ENCODE results near the gene ZC3H7A. TPM values are rescaled to one million over a fixed set of nuclear protein-coding genes. Genes with fewer than 3 reads are reported as not detected.
A peak's percentile ranks its signal among the peaks of the same experiment; 100 is the strongest.

Gene ZC3H7A
- total RNA-seq, 5 donors from 2014 or later (not counting 1 experiment from before 2014, with no cell fraction given), result 57.6 to 115 (median 68.2) TPM

DNA sequence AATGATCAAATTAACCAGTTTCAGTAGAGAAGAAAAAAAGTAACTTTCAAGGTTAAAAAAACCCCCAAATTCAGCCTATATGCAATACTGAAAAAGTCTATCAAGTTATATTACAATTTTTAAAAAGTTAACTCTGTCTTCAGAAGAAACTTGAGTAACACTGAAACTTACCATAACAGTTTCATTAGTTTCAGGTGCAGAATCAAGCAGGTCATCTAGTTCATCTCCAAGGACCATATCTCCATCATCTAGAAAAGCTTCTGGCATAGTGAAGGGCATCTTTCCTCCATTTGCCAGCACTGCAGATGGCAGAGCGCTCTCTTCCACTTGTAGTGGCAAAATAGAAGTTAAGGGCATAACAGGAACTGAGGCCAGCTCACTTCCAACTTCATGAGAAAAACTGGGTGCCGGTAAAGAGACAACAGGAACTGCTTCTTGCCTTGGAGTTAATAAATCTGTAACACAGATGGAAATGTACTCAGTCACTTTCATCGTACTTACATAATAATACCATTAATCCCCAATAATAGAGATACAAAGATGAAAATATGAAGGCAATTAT lies 22.9 kb downstream of the ZC3H7A start:
- ChIA-PET POLR2A (no interaction called here), CTCF (no interaction called here)
- no peak overlapping the region for H3K4me3 ChIP-seq (ENCODE audit: control insufficient read depth in 1 of 2, extremely low read depth in 1 of 2, low read length in 1 of 2)
- Mint-ChIP-seq H3K36me3 (peaks cover 36% of the 10 kb centered on the region), H3K4me1 (peaks cover 0 to 8% (median 5%) of the 10 kb centered on the region in 3 donors), H3K27ac (peak overlapping the region in 1 of 2 donors; percentile 36), H3K9me3 (no peaks in the 10 kb centered on the region), H3K27me3 (no peaks in the 10 kb centered on the region), H3K4me3 (no peak overlapping the region)
- H3K9me3 ChIP-seq, result no peaks in the 10 kb centered on the region
- no peak overlapping the region for H3K27ac ChIP-seq (ENCODE audit: low read length)
- ATAC-seq (replicated peaks in 1 of 4) (no peak), DNase-seq (no peak)
- no peaks in the 10 kb centered on the region for H3K27me3 ChIP-seq (replicated peaks in 1 of 2; ENCODE audit: control insufficient read depth in 2 of 2, extremely low read depth in 1 of 2, insufficient read depth in 2 of 2, low read length in 1 of 2)
- peaks cover 20 to 73% of the 10 kb centered on the region in 2 donors for H3K36me3 ChIP-seq (ENCODE audit: control insufficient read depth in 2 of 2, extremely low read depth in 1 of 2, insufficient read depth in 1 of 2, low read length in 1 of 2)
- H3K4me1 ChIP-seq (ENCODE audit: control insufficient read depth in 1 of 2, extremely low read depth in 1 of 2, insufficient read depth in 2 of 2, low read length in 2 of 2), result no peaks in the 10 kb centered on the region
- whole genome bisulfite sequencing (ENCODE audit: insufficient coverage), result no CpG with 5 or more reads among the region's 3 CpGs

DNA sequence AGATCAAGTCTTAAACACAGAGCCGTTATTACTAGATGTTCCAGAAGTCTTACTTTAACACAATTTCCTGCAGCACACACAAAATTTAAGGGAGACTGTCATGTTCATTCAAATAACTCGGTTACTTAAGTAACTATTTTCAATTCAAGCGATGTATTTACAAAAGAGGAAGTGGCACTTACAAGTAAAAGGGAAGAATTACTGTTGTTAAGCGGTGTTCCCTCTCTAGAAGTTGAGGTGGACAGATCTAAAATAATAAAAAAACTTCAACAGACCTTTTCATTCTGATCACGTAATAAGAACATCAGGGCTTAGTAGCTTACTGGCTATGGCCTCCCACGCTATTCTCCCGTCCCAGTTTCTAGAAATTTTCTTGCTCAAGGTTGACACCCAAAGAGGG lies 28.2 kb downstream of the ZC3H7A start:
- DNase-seq (no peak), ATAC-seq (replicated peaks in 1 of 4) (no peak)
- Mint-ChIP-seq H3K9me3 (no peaks in the 10 kb centered on the region), H3K27ac (peak overlapping the region; percentile 62), H3K4me3 (peak overlapping the region in 1 of 3 donors; percentile 7), H3K36me3 (peaks cover 47% of the 10 kb centered on the region), H3K4me1 (peaks cover 7 to 16% (median 8%) of the 10 kb centered on the region in 3 donors), H3K27me3 (no peaks in the 10 kb centered on the region)
- POLR2A ChIA-PET, result no interaction called here
- H3K4me3 ChIP-seq (ENCODE audit: control insufficient read depth in 1 of 2, extremely low read depth in 1 of 2, low read length in 1 of 2), result no peak overlapping the region
- WGBS (ENCODE audit: insufficient coverage), result 75% methylated on average over 4 of the region's 7 CpGs
- no peaks in the 10 kb centered on the region for H3K9me3 ChIP-seq
- CTCF ChIA-PET, result interaction anchor here in 1 of 2 donors (0.9 kb wide), 1 partner anchor 28 kb away, joined by 4 read pairs; the partner anchor contains the start of gene ZC3H7A
- no peaks in the 10 kb centered on the region for H3K4me1 ChIP-seq (ENCODE audit: control insufficient read depth in 1 of 2, extremely low read depth in 1 of 2, insufficient read depth in 2 of 2, low read length in 2 of 2)
- peaks cover 20 to 61% of the 10 kb centered on the region in 2 donors for H3K36me3 ChIP-seq (ENCODE audit: control insufficient read depth in 2 of 2, extremely low read depth in 1 of 2, insufficient read depth in 1 of 2, low read length in 1 of 2)
- no peak overlapping the region for H3K27ac ChIP-seq (ENCODE audit: low read length)
- no peaks in the 10 kb centered on the region for H3K27me3 ChIP-seq (replicated peaks in 1 of 2; ENCODE audit: control insufficient read depth in 2 of 2, extremely low read depth in 1 of 2, insufficient read depth in 2 of 2, low read length in 1 of 2)

DNA sequence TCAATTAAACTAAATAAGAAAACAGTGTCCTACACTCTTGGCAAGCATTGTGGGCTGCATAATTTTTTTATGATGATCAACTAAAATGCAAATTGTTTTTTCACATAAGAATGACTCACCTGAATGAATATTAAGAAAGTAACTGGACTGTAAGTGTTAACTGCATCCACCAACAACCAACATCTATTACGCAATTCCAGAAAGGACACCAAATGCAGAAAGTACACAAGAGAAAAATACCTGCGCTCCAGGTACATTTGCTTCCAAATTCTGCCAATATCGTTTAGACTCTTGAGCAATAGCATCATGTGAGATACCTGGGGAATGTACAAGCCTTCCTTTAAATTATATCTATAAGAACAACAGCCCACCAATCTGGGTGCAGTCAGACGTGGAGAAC lies 34.6 kb downstream of the ZC3H7A start:
- Histone ChIP-seq H3K36me3 (ENCODE audit: control insufficient read depth in 2 of 2, extremely low read depth in 1 of 2, insufficient read depth in 1 of 2, low read length in 1 of 2) (peaks cover 12 to 64% of the 10 kb centered on the region in 2 donors), H3K4me1 (ENCODE audit: control insufficient read depth in 1 of 2, extremely low read depth in 1 of 2, insufficient read depth in 2 of 2, low read length in 2 of 2) (no peaks in the 10 kb centered on the region), H3K27me3 (replicated peaks in 1 of 2; ENCODE audit: control insufficient read depth in 2 of 2, extremely low read depth in 1 of 2, insufficient read depth in 2 of 2, low read length in 1 of 2) (no peaks in the 10 kb centered on the region), H3K27ac (ENCODE audit: low read length) (no peak overlapping the region), H3K9me3 (no peaks in the 10 kb centered on the region), H3K4me3 (ENCODE audit: control insufficient read depth in 1 of 2, extremely low read depth in 1 of 2, low read length in 1 of 2) (no peak overlapping the region)
- Mint-ChIP-seq H3K4me3 (no peak overlapping the region), H3K36me3 (peaks cover 65% of the 10 kb centered on the region), H3K4me1 (no peaks in the 10 kb centered on the region), H3K27me3 (no peaks in the 10 kb centered on the region), H3K27ac (no peak overlapping the region), H3K9me3 (no peaks in the 10 kb centered on the region)
- CTCF ChIA-PET, result interaction anchor here (0.7 to 0.8 kb wide), 3 partner anchors 35 to 404 kb away, joined by 3 to 4 read pairs (median 4); no protein-coding TSS in a partner anchor
- POLR2A ChIA-PET, result interaction anchor here in 1 of 2 donors (0.7 kb wide), 1 partner anchor 258 kb away, joined by 6 read pairs; no protein-coding TSS in a partner anchor
- WGBS (ENCODE audit: insufficient coverage), result 94% methylated on average over 4 of the region's 4 CpGs
- no peak for DNase-seq
- ATAC-seq (replicated peaks in 1 of 4), result no peak

DNA sequence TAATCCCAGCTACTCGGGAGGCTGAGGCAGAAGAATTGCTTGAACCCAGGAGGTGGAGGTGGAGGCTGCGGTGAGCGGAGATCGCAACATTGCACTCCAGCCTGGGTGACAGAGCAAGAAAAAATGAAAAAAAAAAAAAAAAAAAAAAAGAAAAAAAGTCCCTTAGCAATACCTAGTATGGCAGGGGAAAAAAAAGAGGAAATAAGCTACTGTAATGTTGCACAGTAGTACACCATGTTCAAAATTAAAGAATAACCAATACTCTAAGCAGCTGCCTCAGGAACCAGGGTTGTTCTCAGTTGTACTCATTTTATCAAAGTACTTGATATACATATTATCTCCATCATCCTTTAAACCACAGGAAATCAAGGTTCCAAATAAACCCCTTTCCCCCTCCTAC lies 37.1 kb downstream of the ZC3H7A start:
- no peaks in the 10 kb centered on the region for H3K4me1 ChIP-seq (ENCODE audit: control insufficient read depth in 1 of 2, extremely low read depth in 1 of 2, insufficient read depth in 2 of 2, low read length in 2 of 2)
- Mint-ChIP-seq H3K9me3 (no peaks in the 10 kb centered on the region), H3K27ac (no peak overlapping the region), H3K36me3 (peaks cover 68% of the 10 kb centered on the region), H3K27me3 (no peaks in the 10 kb centered on the region), H3K4me1 (no peaks in the 10 kb centered on the region), H3K4me3 (no peak overlapping the region)
- ATAC-seq (replicated peaks in 1 of 4) (no peak), DNase-seq (no peak)
- H3K27ac ChIP-seq (ENCODE audit: low read length), result no peak overlapping the region
- WGBS (ENCODE audit: insufficient coverage), result 100% methylated on average over 1 of the region's 4 CpGs
- ChIA-PET CTCF (interaction anchor here in 1 of 2 donors (0.5 to 0.6 kb wide), 2 partner anchors 255 to 672 kb away, joined by 3 to 4 read pairs; no protein-coding TSS in a partner anchor), POLR2A (interaction anchor here (0.6 to 1.2 kb wide), 4 partner anchors 12 to 27 kb away, joined by 3 to 12 read pairs (median 7); no protein-coding TSS in a partner anchor)
- H3K4me3 ChIP-seq (ENCODE audit: control insufficient read depth in 1 of 2, extremely low read depth in 1 of 2, low read length in 1 of 2), result no peak overlapping the region
- no peaks in the 10 kb centered on the region for H3K27me3 ChIP-seq (replicated peaks in 1 of 2; ENCODE audit: control insufficient read depth in 2 of 2, extremely low read depth in 1 of 2, insufficient read depth in 2 of 2, low read length in 1 of 2)
- peaks cover 26 to 68% of the 10 kb centered on the region in 2 donors for H3K36me3 ChIP-seq (ENCODE audit: control insufficient read depth in 2 of 2, extremely low read depth in 1 of 2, insufficient read depth in 1 of 2, low read length in 1 of 2)
- no peaks in the 10 kb centered on the region for H3K9me3 ChIP-seq

DNA sequence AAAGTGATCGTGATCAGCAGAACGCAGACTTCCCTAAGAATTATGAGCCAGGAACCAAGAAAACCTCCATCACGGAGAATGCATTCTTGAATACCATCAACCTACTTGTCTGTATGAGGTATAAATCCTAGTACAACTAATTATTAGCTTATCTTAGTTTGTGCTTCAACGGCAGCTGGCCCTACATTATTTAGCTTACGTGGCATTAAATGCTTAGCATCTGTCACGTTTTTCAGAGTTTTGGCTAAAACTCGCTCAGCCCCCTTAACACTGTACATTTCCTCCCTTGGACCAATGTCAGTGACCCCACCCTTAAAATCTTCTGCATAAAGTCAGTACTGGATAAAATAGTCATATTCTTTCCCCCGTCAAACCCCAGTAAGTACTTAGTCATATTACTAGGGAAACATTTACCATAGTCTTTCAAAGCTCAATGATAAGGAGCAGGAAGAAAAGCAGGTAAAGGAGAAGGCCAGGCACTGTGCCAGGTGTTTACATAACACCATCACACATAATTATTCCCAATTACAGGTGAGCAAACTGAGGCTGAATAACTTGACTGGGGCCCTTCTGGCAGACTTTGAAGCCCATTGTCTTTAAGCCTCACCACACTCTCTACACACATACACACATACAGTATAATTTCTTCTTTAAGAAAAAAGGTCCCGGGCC lies 37.8 kb downstream of the ZC3H7A start:
- H3K36me3 Mint-ChIP-seq, result peaks cover 65% of the 10 kb centered on the region
- no peaks in the 10 kb centered on the region for H3K9me3 Mint-ChIP-seq
- H3K4me1 Mint-ChIP-seq, result no peaks in the 10 kb centered on the region
- H3K27me3 ChIP-seq (replicated peaks in 1 of 2; ENCODE audit: control insufficient read depth in 2 of 2, extremely low read depth in 1 of 2, insufficient read depth in 2 of 2, low read length in 1 of 2), result no peaks in the 10 kb centered on the region
- H3K27me3 Mint-ChIP-seq, result no peaks in the 10 kb centered on the region
- H3K4me1 ChIP-seq (ENCODE audit: control insufficient read depth in 1 of 2, extremely low read depth in 1 of 2, insufficient read depth in 2 of 2, low read length in 2 of 2), result no peaks in the 10 kb centered on the region
- ATAC-seq (replicated peaks in 1 of 4), result no peak
- H3K9me3 ChIP-seq, result no peaks in the 10 kb centered on the region
- no peak overlapping the region for H3K27ac Mint-ChIP-seq
- H3K4me3 Mint-ChIP-seq, result no peak overlapping the region
- no peak overlapping the region for H3K27ac ChIP-seq (ENCODE audit: low read length)
- H3K4me3 ChIP-seq (ENCODE audit: control insufficient read depth in 1 of 2, extremely low read depth in 1 of 2, low read length in 1 of 2), result no peak overlapping the region
- no peak for DNase-seq
- WGBS (ENCODE audit: insufficient coverage), result 100% methylated on average over 4 of the region's 9 CpGs
- POLR2A ChIA-PET, result interaction anchor here in 1 of 2 donors (0.6 to 1.2 kb wide), 2 partner anchors 17 to 51 kb away, joined by 5 to 9 read pairs; no protein-coding TSS in a partner anchor
- H3K36me3 ChIP-seq (ENCODE audit: control insufficient read depth in 2 of 2, extremely low read depth in 1 of 2, insufficient read depth in 1 of 2, low read length in 1 of 2), result peaks cover 26 to 62% of the 10 kb centered on the region in 2 donors
- CTCF ChIA-PET, result interaction anchor here in 1 of 2 donors (0.5 to 0.6 kb wide), 2 partner anchors 254 to 671 kb away, joined by 3 to 4 read pairs; no protein-coding TSS in a partner anchor

DNA sequence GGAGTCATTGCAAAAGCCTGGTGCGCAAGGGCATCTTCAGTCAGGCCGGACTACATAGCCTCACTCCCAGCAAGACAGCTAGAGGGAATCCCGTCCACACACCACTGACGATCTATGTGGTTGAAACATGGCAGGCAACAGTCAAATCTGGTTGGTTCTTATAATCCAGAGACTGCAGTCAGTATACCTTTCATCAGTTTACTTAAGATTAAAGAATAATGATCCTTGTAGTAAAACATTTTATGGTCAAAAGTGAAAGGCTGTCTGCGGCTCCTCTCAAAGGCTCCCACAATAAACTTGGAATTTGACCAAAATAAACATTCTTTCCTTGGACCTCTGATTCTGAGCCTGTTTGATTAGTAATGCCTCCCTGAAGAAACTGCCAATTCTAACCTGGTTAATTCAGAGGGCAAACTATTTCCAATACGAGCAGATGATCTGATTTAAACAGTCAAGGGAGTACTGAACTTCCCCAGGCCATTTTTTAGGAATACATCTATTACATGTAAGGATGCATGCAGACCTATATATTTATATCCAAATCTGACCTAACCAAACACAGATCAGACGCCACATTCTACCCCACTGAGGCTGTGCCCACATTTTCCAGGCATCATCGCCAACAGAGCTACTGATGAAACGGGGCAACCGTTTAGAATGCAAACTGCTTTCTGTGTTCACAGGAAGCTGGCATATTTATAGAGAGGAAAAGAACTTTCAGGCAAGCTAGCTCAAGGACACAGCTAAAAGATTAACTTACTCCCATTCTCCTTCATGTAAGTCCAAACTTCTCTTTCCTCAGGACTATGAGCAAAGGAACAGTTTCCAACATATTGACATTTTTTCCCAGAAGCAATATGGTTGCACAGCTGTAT lies 39.1 kb downstream of the ZC3H7A start:
- CTCF ChIA-PET, result no interaction called here
- Mint-ChIP-seq H3K27me3 (no peaks in the 10 kb centered on the region), H3K27ac (peak overlapping the region in 1 of 2 donors; percentile 34), H3K4me3 (no peak overlapping the region), H3K36me3 (peaks cover 66% of the 10 kb centered on the region), H3K9me3 (no peaks in the 10 kb centered on the region), H3K4me1 (no peaks in the 10 kb centered on the region)
- Histone ChIP-seq H3K36me3 (ENCODE audit: control insufficient read depth in 2 of 2, extremely low read depth in 1 of 2, insufficient read depth in 1 of 2, low read length in 1 of 2) (peaks cover 24 to 63% of the 10 kb centered on the region in 2 donors), H3K27ac (ENCODE audit: low read length) (no peak overlapping the region), H3K4me1 (ENCODE audit: control insufficient read depth in 1 of 2, extremely low read depth in 1 of 2, insufficient read depth in 2 of 2, low read length in 2 of 2) (no peaks in the 10 kb centered on the region), H3K9me3 (no peaks in the 10 kb centered on the region), H3K27me3 (replicated peaks in 1 of 2; ENCODE audit: control insufficient read depth in 2 of 2, extremely low read depth in 1 of 2, insufficient read depth in 2 of 2, low read length in 1 of 2) (no peaks in the 10 kb centered on the region), H3K4me3 (ENCODE audit: control insufficient read depth in 1 of 2, extremely low read depth in 1 of 2, low read length in 1 of 2) (no peak overlapping the region)
- no peak for ATAC-seq (replicated peaks in 1 of 4)
- POLR2A ChIA-PET, result no interaction called here
- no peak for DNase-seq
- WGBS (ENCODE audit: insufficient coverage), result 100% methylated on average over 2 of the region's 10 CpGs

Measured in T-cell (primary cell).